H1 (cell line): ENCODE results near the gene EML1. TPM values are rescaled to one million over a fixed set of nuclear protein-coding genes. Genes with fewer than 3 reads are reported as not detected.

Experiments used
- CTCF ChIA-PET: fragments of 300-600 bp; sonication (Branson Sonifier 250); formaldehyde crosslinking; loops from one replicate; lab custom pipeline; 2021; ENCODE audit not compliant: partially characterized antibody; lab: Charles Lee
- POLR2A ChIA-PET: fragments of 300-600 bp; sonication (Branson Sonifier 250); formaldehyde crosslinking; loops from one replicate; lab custom pipeline; 2021; ENCODE audit warnings: inconsistent platforms; ENCODE audit not compliant: partially characterized antibody; lab: Charles Lee
- DNase-seq, 2 experiments: peaks; one replicate each; pipeline versions ENCODE4 v3.0.0 to v3.0.0-alpha.2; 2010 to 2022; ENCODE audit warnings: low spot score in 2 of 2, low read depth in 1 of 2, mixed read lengths in 1 of 2
- FAIRE-seq: peaks from 2 replicates; lab custom pipeline; 2011; peaks lifted over from hg19 to GRCh38; lab: Jason Lieb, UNC
- H2AFZ ChIP-seq: 2 replicates; pipeline ENCODE4 v1.8.1; 2012; ENCODE audit warnings: low read length, inconsistent platforms
- H2AK5ac ChIP-seq: 2 replicates; pipeline ENCODE4 v1.6.1; 2013; ENCODE audit warnings: low read depth, low read length
- H2BK120ac ChIP-seq: replicated peaks from 2 replicates; pipeline ENCODE3; 2013; ENCODE audit warnings: low read depth, low read length, inconsistent platforms
- H2BK12ac ChIP-seq: 2 replicates; pipeline ENCODE4 v1.6.1; 2013; ENCODE audit warnings: low read depth, low read length
- H2BK15ac ChIP-seq: 2 replicates; pipeline ENCODE4 v1.6.1; 2013; ENCODE audit warnings: low read length
- H2BK20ac ChIP-seq: 2 replicates; pipeline ENCODE4 v1.6.1; 2013; ENCODE audit warnings: low read length
- H2BK5ac ChIP-seq: 2 replicates; pipeline ENCODE4 v1.6.1; 2013; ENCODE audit warnings: low read depth, low read length
- H3K14ac ChIP-seq: 2 replicates; pipeline ENCODE4 v1.6.1; 2013; ENCODE audit warnings: inconsistent platforms; ENCODE audit not compliant: insufficient read length
- H3K18ac ChIP-seq: 2 replicates; pipeline ENCODE4 v1.6.1; 2013; ENCODE audit warnings: low read length; ENCODE audit errors: extremely low read depth
- H3K23ac ChIP-seq: 2 replicates; pipeline ENCODE4 v1.6.1; 2013; ENCODE audit warnings: inconsistent platforms; ENCODE audit not compliant: insufficient read length
- H3K23me2 ChIP-seq: 2 replicates; pipeline ENCODE4 v1.6.1; 2013; ENCODE audit warnings: low read depth, low read length
- H3K27ac ChIP-seq: 2 replicates; pipeline ENCODE4 v1.6.1; 2011; ENCODE audit warnings: low read depth, low read length, inconsistent platforms
- H3K27me3 ChIP-seq, 4 experiments: replicated peaks in 1 of 4; 1 replicate in 1 of 4; 2 replicates in 3 of 4; pipeline versions ENCODE4 v1.6.1 to v1.8.1; 2011 to 2013; ENCODE audit warnings: low read length in 3 of 4, mild to moderate bottlenecking in 3 of 4, inconsistent platforms in 2 of 4, mixed read lengths in 2 of 4, moderate library complexity in 1 of 4; ENCODE audit not compliant: control insufficient read depth in 3 of 4, insufficient read depth in 3 of 4; ENCODE audit errors: extremely low read depth in 1 of 4
- H3K36me3 ChIP-seq, 4 experiments: 2 replicates each; pipeline versions ENCODE4 v1.6.1 to v1.8.1; 2011 to 2013; ENCODE audit warnings: mild to moderate bottlenecking in 4 of 4, low read length in 3 of 4, moderate library complexity in 2 of 4, control low read depth in 1 of 4, inconsistent platforms in 1 of 4; ENCODE audit not compliant: insufficient read depth in 4 of 4, control insufficient read depth in 2 of 4
- H3K4ac ChIP-seq: replicated peaks from 2 replicates; pipeline ENCODE3; 2013; ENCODE audit warnings: low read length, low read depth, mixed read lengths, inconsistent platforms; ENCODE audit not compliant: insufficient read length
- H3K4me1 ChIP-seq, 4 experiments: replicated peaks in 1 of 4; 1 replicate in 1 of 4; 2 replicates in 3 of 4; pipeline versions ENCODE4 v1.6.1 to v1.8.1; 2011 to 2013; ENCODE audit warnings: low read length in 3 of 4, inconsistent platforms in 2 of 4, mixed read lengths in 1 of 4; ENCODE audit not compliant: insufficient read depth in 4 of 4, control insufficient read depth in 3 of 4
- H3K4me2 ChIP-seq, 2 experiments: 2 replicates each; pipeline versions ENCODE4 v1.6.1 to v1.8.1; 2011 to 2013; ENCODE audit warnings: low read depth in 2 of 2, low read length in 2 of 2, control low read depth in 1 of 2, inconsistent platforms in 1 of 2, mild to moderate bottlenecking in 1 of 2; ENCODE audit not compliant: insufficient read depth in 1 of 2
- H3K4me3 ChIP-seq, 4 experiments: fragments of 200-600, 300-600 bp in 1 of 4; sonication (generic), shearing (Covaris generic), sonication (Bioruptor Twin) in 1 of 4; 2 replicates each; pipeline versions ENCODE4 v1.5.1 to v1.8.1; 2011 to 2016; ENCODE audit warnings: low read length in 4 of 4, low read depth in 3 of 4, control low read depth in 2 of 4, inconsistent platforms in 2 of 4, mild to moderate bottlenecking in 2 of 4, mixed read lengths in 1 of 4, moderate library complexity in 1 of 4; ENCODE audit not compliant: insufficient read depth in 2 of 4; ENCODE audit errors: extremely low read depth in 1 of 4
- H3K56ac ChIP-seq: replicated peaks from 2 replicates; pipeline ENCODE3; 2013; ENCODE audit warnings: low read depth, mild to moderate bottlenecking, mixed read lengths, low read length, inconsistent platforms; ENCODE audit not compliant: insufficient read length
- H3K79me1 ChIP-seq: 2 replicates; pipeline ENCODE4 v1.6.1; 2013; ENCODE audit warnings: low read depth, low read length, control low read depth
- H3K79me2 ChIP-seq, 2 experiments: 2 replicates each; pipeline versions ENCODE4 v1.6.1 to v1.8.1; 2012 to 2013; ENCODE audit warnings: low read length in 2 of 2, mild to moderate bottlenecking in 2 of 2, inconsistent platforms in 1 of 2; ENCODE audit not compliant: insufficient read depth in 2 of 2, control insufficient read depth in 1 of 2
- H3K9ac ChIP-seq, 4 experiments: replicated peaks in 1 of 4; 1 replicate in 1 of 4; 2 replicates in 3 of 4; pipeline versions ENCODE4 v1.6.1 to v1.8.1; 2011 to 2013; ENCODE audit warnings: low read depth in 3 of 4, low read length in 3 of 4, control low read depth in 2 of 4, mild to moderate bottlenecking in 2 of 4, moderate library complexity in 2 of 4, inconsistent platforms in 1 of 4; ENCODE audit errors: extremely low read depth in 1 of 4
- H3K9me3 ChIP-seq, 2 experiments: 2 replicates each; pipeline versions ENCODE4 v1.6.1 to v1.8.1; 2012 to 2013; ENCODE audit warnings: mild to moderate bottlenecking in 2 of 2, moderate library complexity in 2 of 2, control low read depth in 1 of 2, inconsistent platforms in 1 of 2, low read depth in 1 of 2, low read length in 1 of 2, mixed read lengths in 1 of 2; ENCODE audit not compliant: insufficient read depth in 2 of 2
- H4K20me1 ChIP-seq, 2 experiments: replicated peaks in 1 of 2; 2 replicates each; pipeline versions ENCODE3 to v1.8.1; 2011 to 2013; ENCODE audit warnings: inconsistent platforms in 2 of 2, low read length in 2 of 2, mild to moderate bottlenecking in 1 of 2; ENCODE audit not compliant: insufficient read depth in 2 of 2, control insufficient read depth in 1 of 2
- H4K5ac ChIP-seq: 2 replicates; pipeline ENCODE4 v1.6.1; 2013; ENCODE audit warnings: low read length, low read depth, mixed read lengths, inconsistent platforms; ENCODE audit not compliant: insufficient read length
- H4K8ac ChIP-seq: 2 replicates; pipeline ENCODE4 v1.8.0; 2013; ENCODE audit warnings: mild to moderate bottlenecking, moderate library complexity, low read length, inconsistent platforms; ENCODE audit not compliant: insufficient read depth; ENCODE audit errors: extremely low read depth
- H4K91ac ChIP-seq: replicated peaks from 2 replicates; pipeline ENCODE3; 2013; ENCODE audit warnings: low read length, mixed read lengths, inconsistent platforms; ENCODE audit not compliant: insufficient read length
- ATF2 ChIP-seq: IDR thresholded peaks from 2 replicates; pipeline ENCODE4 v1.6.1; 2012; ENCODE audit warnings: low read length, inconsistent platforms
- BACH1 ChIP-seq: IDR thresholded peaks from 2 replicates; pipeline ENCODE4 v1.6.1; 2012; ENCODE audit warnings: low read length, improper control_type of control experiment
- CHD1 ChIP-seq: IDR thresholded peaks from 2 replicates; pipeline ENCODE4 v1.6.1; 2012; ENCODE audit warnings: low read depth, low read length, improper control_type of control experiment
- NANOG ChIP-seq: IDR thresholded peaks from 2 replicates; pipeline ENCODE4 v1.6.1; 2011; ENCODE audit warnings: low read length, low read depth, mild to moderate bottlenecking, inconsistent platforms; ENCODE audit not compliant: insufficient read depth, poor library complexity, severe bottlenecking
- SUZ12 ChIP-seq: fragments of 200-600 bp; sonication (generic); IDR thresholded peaks from 2 replicates; pipeline ENCODE4 v1.6.1; 2012; ENCODE audit warnings: mild to moderate bottlenecking, inconsistent platforms, low read length, moderate library complexity, mixed read lengths
- WGBS, 2 experiments: shearing (Covaris generic) in 1 of 2; methylation state at CpG; one replicate each; pipeline versions ENCODE4 v1.1.6 to v1.1.7; 2013 to 2015; ENCODE audit warnings: low lambda C conversion rate in 2 of 2, mixed read lengths in 2 of 2, inconsistent platforms in 1 of 2, low coverage in 1 of 2, missing lambda C conversion rate in 1 of 2; ENCODE audit not compliant: insufficient replicate concordance in 2 of 2, insufficient coverage in 1 of 2, insufficient read length in 1 of 2; ENCODE audit errors: extremely low coverage in 1 of 2, missing lambda C conversion rate in 1 of 2; 5-methylcytosine and 5-hydroxymethylcytosine counted together
- polyA plus RNA-seq, 7 experiments: library from polyadenylated mRNA; depleted of rRNA in 3 of 7; stranded (reverse) in 5 of 7; unstranded in 2 of 7; fragments of >200 nt in 5 of 7; fragments of 200-250 nt in 2 of 7; gene quantifications; 1 replicate in 5 of 7; 2 replicates in 1 of 7; 4 replicates in 1 of 7; pipeline versions ENCODE4 v1.2.1 to v1.2.3, GENCODE V29; 2011 to 2013; ENCODE audit warnings: missing spikeins in 2 of 7, mixed read lengths in 2 of 7
- total RNA-seq: library from RNA; stranded (reverse); fragmentation: NEBNext Ultra II Directional; extraction: Animal tissue kit (Norgen Biotek cat#: 25700); gene quantifications from 2 replicates; pipeline ENCODE4 v1.2.1, GENCODE V29; 2021

EML1 gene
- total and polyA plus RNA-seq, 2 of the 8 experiments (the other 6 are each of a cell fraction or from before 2014, with no cell fraction given) = 11.1 to 24.7 TPM

DNA sequence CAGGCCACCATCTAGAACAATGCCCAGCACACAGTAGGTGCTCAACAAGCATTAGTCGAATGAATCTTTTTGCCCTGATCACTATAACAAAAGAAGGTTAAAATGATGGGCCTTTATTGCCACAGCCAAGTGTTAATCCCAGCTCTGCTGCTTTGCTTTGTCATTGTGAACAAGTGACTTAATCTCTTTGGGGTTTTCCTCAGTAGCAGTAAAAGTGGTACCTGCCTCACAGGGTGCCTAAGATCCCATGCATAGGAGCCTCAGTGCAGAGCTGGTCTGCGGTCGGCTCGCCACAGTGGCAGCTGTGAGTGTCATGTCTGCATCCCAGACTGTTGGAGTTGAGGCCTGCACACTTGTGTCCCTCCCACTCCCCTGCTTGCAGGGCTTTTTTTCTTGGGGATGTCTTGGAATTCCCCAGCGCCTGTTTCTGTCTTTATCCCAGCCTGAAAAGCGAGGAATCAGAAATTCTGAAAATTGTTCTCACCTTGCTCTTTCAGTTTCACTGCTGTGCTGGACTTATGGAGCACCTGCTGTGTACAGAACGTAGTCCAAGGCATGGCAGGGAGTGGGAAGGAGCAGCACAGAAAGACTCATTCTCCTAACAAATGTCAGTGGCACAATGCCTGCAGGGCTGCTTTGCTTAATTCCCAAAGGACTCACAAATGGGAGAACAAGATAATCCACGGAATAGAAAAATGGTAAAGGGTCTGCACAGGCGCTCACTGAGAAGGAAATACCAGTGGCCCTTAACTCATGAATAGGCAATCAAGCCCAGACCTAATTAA, 90.8 kb downstream of the EML1 start:
- no peak overlapping the region for H4K5ac ChIP-seq
- no peak overlapping the region for H3K56ac ChIP-seq
- H3K4me1 ChIP-seq = peaks cover 8 to 23% (median 19%) of the 10 kb centered on the region in 4 experiments
- no peak overlapping the region for H3K4me3 ChIP-seq
- H2BK120ac ChIP-seq = no peak overlapping the region
- H3K36me3 ChIP-seq = no peaks in the 10 kb centered on the region
- no peak overlapping the region for H3K23ac ChIP-seq
- no peak overlapping the region for H3K14ac ChIP-seq
- POLR2A ChIA-PET = interaction anchor here (1.1 kb wide), 1 partner anchor 149 kb away, joined by 3 read pairs; no protein-coding TSS in a partner anchor
- H2AK5ac ChIP-seq = no peak overlapping the region; the same call in 1 of the 2 replicates
- H4K20me1 ChIP-seq = peaks cover 0 to 2% of the 10 kb centered on the region in 2 experiments
- H3K79me2 ChIP-seq = no peaks in the 10 kb centered on the region
- no peak for FAIRE-seq
- H3K27me3 ChIP-seq = no peaks in the 10 kb centered on the region; a peak in 1 of 7 replicates
- H3K4me2 ChIP-seq = peak overlapping the region in 1 of 2 experiments; percentile 1; a peak in 1 of 4 replicates
- H2BK5ac ChIP-seq = no peak overlapping the region
- no peak overlapping the region for H3K27ac ChIP-seq
- no peak for DNase-seq
- no peak overlapping the region for H4K91ac ChIP-seq
- H3K18ac ChIP-seq = no peak overlapping the region
- TF ChIP-seq ATF2 (no peak), NANOG (peak; percentile 37), BACH1 (peak; percentile 16; the same call in 1 of the 2 replicates), SUZ12 (no peak), CHD1 (no peak)
- TF ChIP-seq, all 59 proteins: peak for 2
- Histone ChIP-seq H2AFZ (no peak overlapping the region), H3K23me2 (no peaks in the 10 kb centered on the region), H3K9me3 (no peaks in the 10 kb centered on the region), H2BK20ac (no peak overlapping the region), H2BK15ac (no peak overlapping the region), H2BK12ac (no peak overlapping the region), H4K8ac (no peak overlapping the region), H3K79me1 (no peaks in the 10 kb centered on the region), H3K4ac (no peak overlapping the region), H3K9ac (no peak overlapping the region)
- CTCF ChIA-PET = interaction anchor here (0.6 to 11.0 kb wide), 26 partner anchors 10 to 756 kb away, joined by 3 to 152 read pairs (median 4); partner anchors contain the start of gene EML1
- 73% methylated on average over 9 of the region's 9 CpGs; no CpG with 5 or more reads in 1 of the 2 experiments for WGBS, 2 experiments
